Mesenchymal stem cell (in vitro differentiated cells and primary cell): ENCODE measurements around the gene STK4.

Source experiments
- DNase-seq: peaks from one replicate; pipeline ENCODE4 v3.0.0-alpha.2; 2013
- H2AFZ ChIP-seq: one replicate; pipeline ENCODE4 v1.6.1; 2013; ENCODE audit warnings: low read depth, mild to moderate bottlenecking, control low read depth, inconsistent platforms, low read length, moderate library complexity
- H2AK5ac ChIP-seq: 2 replicates; pipeline ENCODE4 v1.6.1; 2013; ENCODE audit warnings: low read length, moderate library complexity, mild to moderate bottlenecking, inconsistent platforms; ENCODE audit not compliant: severe bottlenecking
- H2BK120ac ChIP-seq: one replicate; pipeline ENCODE4 v1.6.1; 2013; ENCODE audit warnings: low read depth, mild to moderate bottlenecking, inconsistent platforms, low read length, moderate library complexity
- H2BK12ac ChIP-seq, 2 experiments: one replicate each; pipeline ENCODE4 v1.6.1; 2013; ENCODE audit warnings: inconsistent platforms in 2 of 2, low read length in 2 of 2, mild to moderate bottlenecking in 2 of 2, moderate library complexity in 2 of 2, control low read depth in 1 of 2
- H2BK15ac ChIP-seq: one replicate; pipeline ENCODE4 v1.6.1; 2013; ENCODE audit warnings: mild to moderate bottlenecking, low read depth, inconsistent platforms; ENCODE audit not compliant: poor library complexity, severe bottlenecking
- H2BK5ac ChIP-seq: 2 replicates; pipeline ENCODE4 v1.6.1; 2013; ENCODE audit warnings: low read depth, mild to moderate bottlenecking, low read length, control low read depth, inconsistent platforms; ENCODE audit not compliant: poor library complexity, severe bottlenecking
- H3K14ac ChIP-seq, 2 experiments: one replicate each; pipeline ENCODE4 v1.6.1; 2013; ENCODE audit warnings: inconsistent platforms in 2 of 2, low read length in 2 of 2, control low read depth in 1 of 2, mild to moderate bottlenecking in 1 of 2, moderate library complexity in 1 of 2
- H3K18ac ChIP-seq, 2 experiments: one replicate each; pipeline ENCODE4 v1.6.1; 2013; ENCODE audit warnings: inconsistent platforms in 2 of 2, low read length in 2 of 2, control low read depth in 1 of 2, low read depth in 1 of 2, mild to moderate bottlenecking in 1 of 2
- H3K23ac ChIP-seq, 2 experiments: one replicate each; pipeline ENCODE4 v1.6.1; 2013; ENCODE audit warnings: inconsistent platforms in 2 of 2, low read length in 2 of 2, mild to moderate bottlenecking in 2 of 2, moderate library complexity in 2 of 2, control low read depth in 1 of 2
- H3K27ac ChIP-seq: 2 replicates; pipeline ENCODE4 v1.5.1; 2013; ENCODE audit warnings: mild to moderate bottlenecking, moderate library complexity, low read length, control low read depth, inconsistent platforms; ENCODE audit not compliant: poor library complexity, severe bottlenecking
- H3K27me3 ChIP-seq, 2 experiments: 2 replicates each; pipeline versions ENCODE4 v1.6.1 to v1.7.0; 2013; ENCODE audit warnings: low read length in 2 of 2, mild to moderate bottlenecking in 2 of 2, moderate library complexity in 2 of 2, control low read depth in 1 of 2, inconsistent platforms in 1 of 2; ENCODE audit not compliant: control insufficient read depth in 1 of 2, insufficient read depth in 1 of 2
- H3K36me3 ChIP-seq, 2 experiments: 2 replicates each; pipeline versions ENCODE4 v1.6.1 to v1.7.0; 2013; ENCODE audit warnings: low read length in 2 of 2, control low read depth in 1 of 2, inconsistent platforms in 1 of 2, low read depth in 1 of 2, mild to moderate bottlenecking in 1 of 2; ENCODE audit not compliant: insufficient read depth in 2 of 2, control insufficient read depth in 1 of 2
- H3K4ac ChIP-seq, 2 experiments: one replicate each; pipeline ENCODE4 v1.6.1; 2013; ENCODE audit warnings: inconsistent platforms in 2 of 2, low read length in 2 of 2, mild to moderate bottlenecking in 2 of 2, moderate library complexity in 2 of 2, control low read depth in 1 of 2, low read depth in 1 of 2
- H3K4me1 ChIP-seq: 2 replicates; pipeline ENCODE4 v1.6.1; 2013; ENCODE audit warnings: low read depth, low read length, control low read depth; ENCODE audit not compliant: control insufficient read depth, insufficient read depth
- H3K4me2 ChIP-seq: 2 replicates; pipeline ENCODE4 v1.6.1; 2013; ENCODE audit warnings: low read length, mild to moderate bottlenecking, inconsistent platforms; ENCODE audit not compliant: poor library complexity, severe bottlenecking
- H3K4me3 ChIP-seq, 2 experiments: 2 replicates each; pipeline versions ENCODE4 v1.5.1 to v1.7.0; 2013; ENCODE audit warnings: low read length in 2 of 2, mild to moderate bottlenecking in 2 of 2, control low read depth in 1 of 2, low read depth in 1 of 2; ENCODE audit not compliant: insufficient read depth in 1 of 2
- H3K79me1 ChIP-seq: replicated peaks from 2 replicates; pipeline ENCODE4 v1.6.1; 2013; ENCODE audit warnings: mild to moderate bottlenecking, control low read depth, low read length, inconsistent platforms; ENCODE audit not compliant: poor library complexity, severe bottlenecking
- H3K9ac ChIP-seq: 2 replicates; pipeline ENCODE4 v1.7.0; 2013; ENCODE audit warnings: mild to moderate bottlenecking, low read length, moderate library complexity
- H3K9me3 ChIP-seq: 2 replicates; pipeline ENCODE4 v1.7.0; 2013; ENCODE audit warnings: mild to moderate bottlenecking, low read length; ENCODE audit not compliant: control insufficient read depth
- H4K8ac ChIP-seq: one replicate; pipeline ENCODE4 v1.6.1; 2013; ENCODE audit warnings: inconsistent platforms, mild to moderate bottlenecking, low read length, moderate library complexity
- H4K91ac ChIP-seq: one replicate; pipeline ENCODE4 v1.6.1; 2013; ENCODE audit warnings: mild to moderate bottlenecking, low read length, inconsistent platforms
- WGBS: methylation state at CpG from one replicate; pipeline ENCODE4 v1.1.7; 2013; ENCODE audit warnings: mixed read lengths; 5-methylcytosine and 5-hydroxymethylcytosine counted together

The STK4 gene

GRCh38 chr20:44970243-44970757, 4.0 kb downstream of the STK4 start:
- Histone ChIP-seq H2BK120ac (no peak overlapping the region), H2AK5ac (no peak overlapping the region), H3K23ac (no peak overlapping the region), H2BK12ac (no peak overlapping the region), H3K4me1 (peaks cover 8% of the 10 kb centered on the region), H3K9me3 (no peaks in the 10 kb centered on the region), H2AFZ (no peak overlapping the region), H3K4me3 (no peak overlapping the region), H2BK5ac (no peak overlapping the region), H3K27ac (no peak overlapping the region), H4K91ac (no peak overlapping the region), H2BK15ac (no peak overlapping the region), H3K4ac (no peak overlapping the region), H4K8ac (no peak overlapping the region), H3K14ac (no peak overlapping the region), H3K4me2 (no peak overlapping the region), H3K18ac (no peak overlapping the region), H3K27me3 (no peaks in the 10 kb centered on the region), H3K9ac (no peak overlapping the region), H3K36me3 (peaks cover 4 to 32% of the 10 kb centered on the region in 2 experiments), H3K79me1 (peaks cover 18% of the 10 kb centered on the region)
- 40% methylated on average over 1 of the region's 1 CpG for WGBS
- peak; percentile 11 for DNase-seq

- H3K27me3 ChIP-seq: no peaks in the 10 kb centered on the region
- 88% methylated on average over 1 of the region's 2 CpGs for whole genome bisulfite sequencing
- no peak overlapping the region for H3K4ac ChIP-seq
- peaks cover 4 to 52% of the 10 kb centered on the region in 2 experiments for H3K36me3 ChIP-seq
- H2BK5ac ChIP-seq: no peak overlapping the region
- H2BK120ac ChIP-seq: no peak overlapping the region
- H3K4me3 ChIP-seq: no peak overlapping the region
- H3K14ac ChIP-seq: no peak overlapping the region
- no peak overlapping the region for H3K18ac ChIP-seq
- peak overlapping the region; percentile 58 for H3K27ac ChIP-seq
- H4K8ac ChIP-seq: no peak overlapping the region
- H3K9me3 ChIP-seq: no peaks in the 10 kb centered on the region
- peaks cover 4% of the 10 kb centered on the region for H3K4me1 ChIP-seq
- no peak overlapping the region for H2AFZ ChIP-seq
- H3K9ac ChIP-seq: no peak overlapping the region
- no peak overlapping the region for H2BK12ac ChIP-seq
- no peak overlapping the region for H2AK5ac ChIP-seq
- no peak overlapping the region for H4K91ac ChIP-seq
- H3K23ac ChIP-seq: no peak overlapping the region
- no peak for DNase-seq
- peaks cover 14% of the 10 kb centered on the region for H3K79me1 ChIP-seq
- no peak overlapping the region for H2BK15ac ChIP-seq
- no peak overlapping the region for H3K4me2 ChIP-seq
These were observed 6.7 kb downstream of the STK4 start for GRCh38 chr20:44973053-44973452.

- Histone ChIP-seq H2BK12ac (no peak overlapping the region), H3K9me3 (no peaks in the 10 kb centered on the region), H2BK120ac (no peak overlapping the region), H3K4ac (no peak overlapping the region), H4K91ac (no peak overlapping the region), H3K79me1 (peaks cover 12% of the 10 kb centered on the region), H3K27ac (no peak overlapping the region), H3K4me3 (no peak overlapping the region), H3K4me2 (no peak overlapping the region), H2AK5ac (no peak overlapping the region), H3K18ac (no peak overlapping the region), H2BK15ac (no peak overlapping the region), H3K23ac (no peak overlapping the region), H3K27me3 (no peaks in the 10 kb centered on the region), H3K36me3 (peaks cover 7 to 83% of the 10 kb centered on the region in 2 experiments), H3K9ac (no peak overlapping the region), H2BK5ac (no peak overlapping the region), H3K14ac (no peak overlapping the region), H2AFZ (no peak overlapping the region), H3K4me1 (peaks cover 1% of the 10 kb centered on the region), H4K8ac (no peak overlapping the region)
- no peak for DNase-seq
- WGBS: 100% methylated on average over 1 of the region's 4 CpGs
These were observed 10.4 kb downstream of the STK4 start for GRCh38 chr20:44976698-44977097.

- Histone ChIP-seq H3K27me3 (no peaks in the 10 kb centered on the region), H2AFZ (no peak overlapping the region), H3K23ac (no peak overlapping the region)
These were observed 12.8 kb downstream of the STK4 start for GRCh38 chr20:44979090-44979621.

More at GRCh38 chr20:44979090-44979621, 12.8 kb downstream of the STK4 start:
- H3K4me1 ChIP-seq: no peaks in the 10 kb centered on the region
- H2AK5ac ChIP-seq: no peak overlapping the region
- no peak overlapping the region for H3K9ac ChIP-seq
- WGBS: no CpG with 5 or more reads among the region's 2 CpGs
- H4K91ac ChIP-seq: no peak overlapping the region
- H3K27ac ChIP-seq: no peak overlapping the region
- H3K18ac ChIP-seq: no peak overlapping the region
- no peak overlapping the region for H3K4ac ChIP-seq
- no peak overlapping the region for H3K4me3 ChIP-seq
- peaks cover 17 to 78% of the 10 kb centered on the region in 2 experiments for H3K36me3 ChIP-seq
- no peak overlapping the region for H2BK15ac ChIP-seq
- no peak overlapping the region for H3K14ac ChIP-seq
- no peaks in the 10 kb centered on the region for H3K9me3 ChIP-seq
- H2BK5ac ChIP-seq: no peak overlapping the region
- H2BK12ac ChIP-seq: no peak overlapping the region
- H2BK120ac ChIP-seq: no peak overlapping the region
- no peak overlapping the region for H4K8ac ChIP-seq
- no peak overlapping the region for H3K4me2 ChIP-seq
- peaks cover 22% of the 10 kb centered on the region for H3K79me1 ChIP-seq
- DNase-seq: peak; percentile 80
